GM18873 (cell line): ENCODE data around the gene TBC1D3I.
"Not testable (repeated sequence)": the region's sequence is repeated elsewhere in the genome, so short reads cannot be mapped to it uniquely, and the experiment has no call there.

ENCODE experiments used
- ATAC-seq: cut with Tn5 transposase; IDR thresholded peaks from one replicate; pipeline ENCODE4 v1.9.1; 2021; ENCODE audit warnings: mild to moderate bottlenecking, moderate library complexity, moderate number of reproducible peaks; ENCODE audit not compliant: unreplicated experiment, low FRiP score

TBC1D3I gene

GRCh38 chr17:36264470-36264869 is at the start of gene TBC1D3I:
TBC1D3I (minus strand) TSS chr17:36264570; CDS start chr17:36262985, 1,585 bp downstream.
- ATAC-seq, result not testable (repeated sequence)

DNA sequence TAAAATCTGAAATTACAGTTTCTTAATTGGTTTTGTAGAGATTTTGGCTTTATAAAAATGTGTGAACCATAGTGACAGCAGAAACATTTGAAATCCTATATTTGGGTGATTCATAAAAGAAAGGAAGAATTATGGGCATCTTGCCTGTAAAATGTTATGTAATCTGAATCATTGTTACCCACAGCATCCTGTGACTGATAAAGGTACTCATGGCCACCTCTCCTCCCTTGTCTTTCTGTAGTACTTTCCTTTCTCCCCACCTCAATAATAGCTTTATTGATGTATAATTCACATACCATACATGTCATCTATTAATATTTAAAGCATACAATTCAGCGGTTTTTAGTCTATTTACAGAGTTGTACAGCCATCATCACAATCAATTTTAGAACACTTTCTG is 30.8 kb upstream of the TBC1D3I start:
- ATAC-seq, result not testable (repeated sequence)

- not testable (repeated sequence) for ATAC-seq
Observed at GRCh38 chr17:36289965-36290612, 25.7 kb upstream of the TBC1D3I start.

DNA sequence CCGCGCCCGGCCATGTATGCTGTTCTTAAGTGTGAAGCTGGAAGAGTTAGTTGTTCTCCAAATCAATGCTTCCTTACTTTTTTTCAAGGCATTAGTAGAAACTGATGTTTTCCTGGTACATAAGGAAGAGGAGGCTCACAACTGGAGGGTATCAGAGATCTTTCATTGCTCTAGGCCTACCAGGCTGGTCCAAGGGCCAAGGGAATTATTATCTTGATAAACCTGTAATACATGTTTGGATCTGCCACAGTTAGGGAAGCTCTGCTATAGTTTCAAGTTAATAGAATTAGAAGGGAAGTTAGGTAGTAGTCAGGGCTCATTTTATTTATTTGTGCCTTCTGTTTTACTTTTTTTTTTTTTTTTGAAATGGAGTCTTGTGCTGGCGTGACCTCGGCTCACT is 19.8 kb upstream of the TBC1D3I start:
- not testable (repeated sequence) for ATAC-seq

- ATAC-seq, result not testable (repeated sequence)
Observed at GRCh38 chr17:36283256-36283655, 18.9 kb upstream of the TBC1D3I start.

- not testable (repeated sequence) for ATAC-seq
Observed at GRCh38 chr17:36242046-36242445, 22.3 kb downstream of the TBC1D3I start.

DNA sequence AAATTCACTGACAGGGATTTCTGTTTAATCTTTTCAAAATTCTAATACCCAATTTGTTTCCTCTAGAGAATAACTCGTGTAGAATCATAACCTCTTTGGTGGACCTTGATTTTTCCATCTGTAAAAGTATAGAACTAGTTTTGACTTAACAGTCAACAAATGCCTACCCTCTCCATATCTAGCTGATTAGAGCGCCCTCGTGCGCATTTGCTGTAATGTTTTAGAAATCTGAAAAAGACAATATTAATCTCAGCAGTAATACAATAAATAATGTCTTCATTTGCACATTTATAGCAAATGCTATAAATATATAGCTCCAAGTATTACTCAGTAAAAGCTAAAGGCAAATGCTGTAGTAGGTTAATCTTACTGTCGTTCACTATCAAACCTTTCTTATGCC is 34.7 kb downstream of the TBC1D3I start:
- not testable (repeated sequence) for ATAC-seq

- ATAC-seq, result not testable (repeated sequence)
Observed at GRCh38 chr17:36222967-36223366, 41.4 kb downstream of the TBC1D3I start.

GRCh38 chr17:36221581-36222100 is 42.7 kb downstream of the TBC1D3I start:
- ATAC-seq, result not testable (repeated sequence)

DNA sequence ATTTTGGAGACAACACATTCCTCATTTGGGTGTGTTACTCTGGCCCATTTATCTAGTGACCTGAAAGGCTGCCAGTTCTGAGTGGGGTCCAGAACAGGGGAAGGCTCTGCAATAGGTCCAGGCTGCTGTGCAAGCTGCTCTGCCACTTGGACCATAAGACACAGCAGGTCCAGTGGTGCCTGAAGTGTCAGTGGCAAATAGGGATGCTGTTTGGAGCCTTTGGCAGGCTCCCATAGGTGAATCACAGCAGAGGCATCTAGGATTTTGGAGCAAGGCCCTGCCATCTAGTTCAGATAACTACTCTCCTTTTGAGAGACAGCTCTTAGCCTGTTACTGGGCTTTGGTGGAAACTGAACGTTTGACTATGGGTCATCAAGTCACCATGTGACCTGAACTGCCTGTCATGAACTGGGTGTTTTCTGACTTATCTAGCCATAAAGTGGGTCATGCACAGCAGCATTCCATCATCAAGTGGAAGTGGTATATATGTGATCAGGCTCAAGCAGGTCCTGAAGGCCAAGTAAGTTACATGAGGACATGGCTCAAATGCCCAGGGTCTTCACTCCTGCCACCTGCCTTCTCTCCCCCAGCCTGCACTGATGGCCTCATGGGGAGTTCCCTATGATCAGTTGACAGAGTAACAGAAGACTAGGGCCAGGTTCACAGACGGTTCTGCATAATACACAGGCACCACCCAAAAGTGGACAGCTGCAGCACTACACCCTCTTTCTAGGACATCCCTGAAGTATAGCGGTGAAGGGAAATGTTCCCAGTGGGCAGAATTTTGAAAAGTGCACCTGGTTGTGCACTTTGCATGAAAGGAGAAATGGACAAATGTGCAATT is 43.4 kb downstream of the TBC1D3I start:
- not testable (repeated sequence) for ATAC-seq

DNA sequence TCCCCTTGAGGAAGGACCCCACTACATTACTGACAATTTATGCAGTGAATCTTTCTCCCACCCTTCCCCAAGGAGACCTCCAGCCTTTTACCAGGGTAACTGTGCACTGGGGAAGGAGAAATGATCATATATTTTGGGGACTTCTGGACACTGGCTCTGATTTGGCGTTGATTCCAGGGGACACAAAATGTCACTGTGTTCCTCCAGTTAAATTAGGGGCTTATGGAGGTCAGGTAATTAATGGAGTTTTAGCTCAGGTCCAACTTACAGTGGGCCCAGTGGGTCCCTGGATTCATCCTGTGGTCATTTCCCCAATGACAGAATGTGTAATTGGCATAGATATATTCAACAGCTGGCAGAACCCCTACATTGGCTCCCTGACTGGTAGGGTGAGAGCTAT is 44.8 kb downstream of the TBC1D3I start:
- ATAC-seq, result not testable (repeated sequence)

GRCh38 chr17:36215406-36216308 is 48.7 kb downstream of the TBC1D3I start:
- not testable (repeated sequence) for ATAC-seq

GRCh38 chr17:36214918-36215317 is 49.5 kb downstream of the TBC1D3I start:
- ATAC-seq, result no peak

- no peak for ATAC-seq
Observed at GRCh38 chr17:36213695-36214094, 50.7 kb downstream of the TBC1D3I start.

GRCh38 chr17:36212966-36213365 is 51.4 kb downstream of the TBC1D3I start:
- ATAC-seq, result no peak

GRCh38 chr17:36212272-36212605 is 52.1 kb downstream of the TBC1D3I start:
- ATAC-seq, result no peak

- not testable (repeated sequence) for ATAC-seq
Observed at GRCh38 chr17:36211484-36212271, 52.7 kb downstream of the TBC1D3I start.

DNA sequence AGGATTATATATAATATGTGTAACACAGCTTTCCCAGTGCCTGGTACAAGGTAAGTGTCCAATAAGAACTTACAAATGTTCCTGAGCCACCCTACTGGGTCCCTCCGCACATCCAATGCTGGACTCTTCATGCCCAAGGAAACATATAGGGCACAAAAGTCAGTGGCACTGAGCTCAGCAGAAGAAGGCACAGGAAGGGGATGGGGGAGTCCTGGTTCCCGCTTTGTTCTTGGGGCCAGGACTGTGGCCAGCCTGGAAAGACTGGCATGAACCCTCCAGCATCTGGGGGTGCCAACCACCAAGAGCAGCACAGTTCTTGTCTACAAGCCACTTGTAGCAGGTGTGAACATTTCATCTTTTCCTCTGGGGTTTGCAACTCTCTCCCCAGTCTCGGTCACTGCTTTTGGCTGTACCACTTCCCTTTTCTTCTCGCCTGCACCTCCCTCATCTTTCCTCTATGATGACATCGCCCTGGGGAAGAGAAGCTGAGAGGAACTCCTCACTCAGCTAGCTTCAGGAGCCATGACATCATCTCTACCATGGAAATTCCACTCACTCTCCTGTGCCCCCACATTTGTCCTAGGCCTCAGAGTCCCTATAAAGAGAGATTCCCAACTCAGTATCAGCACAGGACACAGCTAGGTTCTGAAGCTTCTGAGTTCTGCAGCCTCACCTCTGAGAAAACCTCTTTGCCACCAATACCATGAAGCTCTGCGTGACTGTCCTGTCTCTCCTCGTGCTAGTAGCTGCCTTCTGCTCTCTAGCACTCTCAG is 53.7 kb downstream of the TBC1D3I start, which contains the start of gene CCL4L2:
CCL4L2 (plus strand) TSS at position 625 of the 773 bp plus-strand sequence.
- ATAC-seq, result peak; percentile 59

DNA sequence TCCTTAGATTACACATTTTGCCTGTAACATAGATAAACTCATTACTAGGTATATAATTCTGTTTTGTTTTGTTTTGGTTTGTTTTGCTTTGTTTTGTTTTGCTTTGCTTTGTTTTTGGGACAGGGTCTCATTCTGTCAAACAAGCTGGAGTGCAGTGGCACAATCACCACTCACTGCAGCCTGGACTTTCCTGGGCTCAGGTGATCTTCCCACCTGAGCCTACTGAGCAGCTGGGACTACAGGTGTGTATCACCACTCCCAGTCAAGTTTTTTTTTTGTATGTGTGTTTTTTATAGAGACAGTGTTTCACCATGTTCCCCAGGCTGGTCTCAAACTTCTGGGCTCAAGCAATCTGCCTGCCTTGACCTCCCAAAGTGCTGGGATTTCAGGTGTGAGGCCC is 54.8 kb downstream of the TBC1D3I start:
- ATAC-seq, result no peak
